Measurements from ENCODE around the gene KNDC1.

DNA sequence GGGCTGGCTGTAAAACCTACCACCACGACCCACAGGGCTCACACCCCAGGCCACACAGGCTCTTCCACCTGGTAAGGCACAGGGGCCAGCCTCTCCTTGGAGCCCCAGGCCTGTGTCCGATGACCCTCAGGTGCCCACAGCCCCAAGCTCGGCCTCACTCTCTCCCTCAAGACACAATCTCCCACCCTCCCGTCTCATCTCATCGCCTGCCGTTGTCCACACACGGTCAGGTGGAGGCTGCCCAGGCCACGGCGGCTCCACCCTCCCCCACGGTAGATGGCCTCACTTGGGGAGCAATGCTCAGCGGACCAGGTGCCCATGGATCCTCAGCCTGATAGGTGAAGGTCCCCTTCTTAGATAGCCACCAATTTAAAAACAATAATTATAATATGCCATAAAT lies 61.3 kb downstream of the KNDC1 start:
- TF ChIP-seq ZNF622 (IDR thresholded peaks at IDR 0.05) (no peak), SREBF2 (IDR thresholded peaks at IDR 0.05; ENCODE audit: low read length) (no peak), YBX1 (IDR thresholded peaks at IDR 0.05) (no peak), JUND (IDR thresholded peaks at IDR 0.05; ENCODE audit: low read depth, low read length) (no peak), RAD21 (IDR thresholded peaks at IDR 0.05; ENCODE audit: insufficient read depth, low read depth, low read length) (no peak), POLR2A (IDR thresholded peaks at IDR 0.05; ENCODE audit: low read depth, low read length) (no peak), EED (IDR thresholded peaks at IDR 0.05; ENCODE audit: low read depth) (no peak), TAF1 (IDR thresholded peaks at IDR 0.05; ENCODE audit: borderline replicate concordance, low read depth, low read length) (no peak), POLR2AphosphoS5 (IDR thresholded peaks at IDR 0.05; ENCODE audit: low read length) (no peak), STAT1 (conservative IDR thresholded peaks at IDR 0.05) (no peak), STAT3 (IDR thresholded peaks at IDR 0.05; ENCODE audit: low read depth, low read length) (no peak)
- TF ChIP-seq, protein P1, sequence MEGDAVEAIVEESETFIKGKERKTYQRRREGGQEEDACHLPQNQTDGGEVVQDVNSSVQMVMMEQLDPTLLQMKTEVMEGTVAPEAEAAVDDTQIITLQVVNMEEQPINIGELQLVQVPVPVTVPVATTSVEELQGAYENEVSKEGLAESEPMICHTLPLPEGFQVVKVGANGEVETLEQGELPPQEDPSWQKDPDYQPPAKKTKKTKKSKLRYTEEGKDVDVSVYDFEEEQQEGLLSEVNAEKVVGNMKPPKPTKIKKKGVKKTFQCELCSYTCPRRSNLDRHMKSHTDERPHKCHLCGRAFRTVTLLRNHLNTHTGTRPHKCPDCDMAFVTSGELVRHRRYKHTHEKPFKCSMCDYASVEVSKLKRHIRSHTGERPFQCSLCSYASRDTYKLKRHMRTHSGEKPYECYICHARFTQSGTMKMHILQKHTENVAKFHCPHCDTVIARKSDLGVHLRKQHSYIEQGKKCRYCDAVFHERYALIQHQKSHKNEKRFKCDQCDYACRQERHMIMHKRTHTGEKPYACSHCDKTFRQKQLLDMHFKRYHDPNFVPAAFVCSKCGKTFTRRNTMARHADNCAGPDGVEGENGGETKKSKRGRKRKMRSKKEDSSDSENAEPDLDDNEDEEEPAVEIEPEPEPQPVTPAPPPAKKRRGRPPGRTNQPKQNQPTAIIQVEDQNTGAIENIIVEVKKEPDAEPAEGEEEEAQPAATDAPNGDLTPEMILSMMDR (IDR thresholded peaks at IDR 0.05 in 2 of 3, conservative IDR thresholded peaks at IDR 0.05 in 1 of 3; ENCODE audit: control insufficient read depth in 2 of 3, extremely low read depth in 1 of 3, insufficient read depth in 1 of 3, low read depth in 3 of 3, low read length in 3 of 3): no peak
- TF ChIP-seq, protein P2, sequence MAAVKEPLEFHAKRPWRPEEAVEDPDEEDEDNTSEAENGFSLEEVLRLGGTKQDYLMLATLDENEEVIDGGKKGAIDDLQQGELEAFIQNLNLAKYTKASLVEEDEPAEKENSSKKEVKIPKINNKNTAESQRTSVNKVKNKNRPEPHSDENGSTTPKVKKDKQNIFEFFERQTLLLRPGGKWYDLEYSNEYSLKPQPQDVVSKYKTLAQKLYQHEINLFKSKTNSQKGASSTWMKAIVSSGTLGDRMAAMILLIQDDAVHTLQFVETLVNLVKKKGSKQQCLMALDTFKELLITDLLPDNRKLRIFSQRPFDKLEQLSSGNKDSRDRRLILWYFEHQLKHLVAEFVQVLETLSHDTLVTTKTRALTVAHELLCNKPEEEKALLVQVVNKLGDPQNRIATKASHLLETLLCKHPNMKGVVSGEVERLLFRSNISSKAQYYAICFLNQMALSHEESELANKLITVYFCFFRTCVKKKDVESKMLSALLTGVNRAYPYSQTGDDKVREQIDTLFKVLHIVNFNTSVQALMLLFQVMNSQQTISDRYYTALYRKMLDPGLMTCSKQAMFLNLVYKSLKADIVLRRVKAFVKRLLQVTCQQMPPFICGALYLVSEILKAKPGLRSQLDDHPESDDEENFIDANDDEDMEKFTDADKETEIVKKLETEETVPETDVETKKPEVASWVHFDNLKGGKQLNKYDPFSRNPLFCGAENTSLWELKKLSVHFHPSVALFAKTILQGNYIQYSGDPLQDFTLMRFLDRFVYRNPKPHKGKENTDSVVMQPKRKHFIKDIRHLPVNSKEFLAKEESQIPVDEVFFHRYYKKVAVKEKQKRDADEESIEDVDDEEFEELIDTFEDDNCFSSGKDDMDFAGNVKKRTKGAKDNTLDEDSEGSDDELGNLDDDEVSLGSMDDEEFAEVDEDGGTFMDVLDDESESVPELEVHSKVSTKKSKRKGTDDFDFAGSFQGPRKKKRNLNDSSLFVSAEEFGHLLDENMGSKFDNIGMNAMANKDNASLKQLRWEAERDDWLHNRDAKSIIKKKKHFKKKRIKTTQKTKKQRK (IDR thresholded peaks at IDR 0.05; ENCODE audit: low read depth, low read length): no peak
- TF ChIP-seq, protein P3, sequence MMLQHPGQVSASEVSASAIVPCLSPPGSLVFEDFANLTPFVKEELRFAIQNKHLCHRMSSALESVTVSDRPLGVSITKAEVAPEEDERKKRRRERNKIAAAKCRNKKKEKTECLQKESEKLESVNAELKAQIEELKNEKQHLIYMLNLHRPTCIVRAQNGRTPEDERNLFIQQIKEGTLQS (IDR thresholded peaks at IDR 0.05; ENCODE audit: borderline replicate concordance, extremely low read depth, low read depth, low read length): no peak
